Measurements from ENCODE around the gene G2E3.

- no peak for TF ChIP-seq CTCF (IDR thresholded peaks at IDR 0.05; ENCODE audit: borderline replicate concordance, extremely low read depth, low read length, poor library complexity, severe bottlenecking)
- no peak for TF ChIP-seq EZH2 (IDR thresholded peaks at IDR 0.05; ENCODE audit: borderline replicate concordance, low read depth, low read length, severe bottlenecking)
These were observed 89.5 kb downstream of the G2E3 start for GRCh38 chr14:30648471-30648870.
